ENCODE results near the gene PDZD2.

DNA sequence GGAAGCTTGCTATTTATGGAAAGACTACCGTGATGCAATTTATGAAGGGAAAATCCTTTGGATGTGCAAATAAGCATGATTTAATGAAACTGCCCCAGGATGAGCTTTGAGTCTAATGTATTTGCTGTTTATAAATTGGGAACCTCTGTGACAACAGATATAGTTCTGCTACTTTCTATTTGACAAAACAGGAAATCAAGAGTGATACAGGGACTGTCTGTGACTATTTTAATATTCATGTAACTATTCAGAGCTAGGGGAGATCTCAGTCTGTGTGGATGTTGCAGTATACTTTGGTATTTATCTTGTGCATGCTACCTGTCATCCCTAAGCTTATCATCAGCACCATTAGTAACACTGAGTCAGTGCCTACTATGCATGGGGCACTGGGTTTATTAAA is 132.1 kb downstream of the PDZD2 start:
- TF ChIP-seq ZNF274 (IDR thresholded peaks at IDR 0.05; ENCODE audit: low read depth, low read length) = no peak
- no peak for TF ChIP-seq SUZ12 (IDR thresholded peaks at IDR 0.05; ENCODE audit: extremely low read depth, insufficient read depth, insufficient read length)

Measured in NT2/D1 (cell line).